IMR-90 (cell line): ENCODE data around the gene BTBD17. TPM values are rescaled to one million over a fixed set of nuclear protein-coding genes. Genes with fewer than 3 reads are reported as not detected.

Experiments used
- ATAC-seq: fragments of 200-7000 bp; cut with Tn5 transposase; 2 replicates; pipeline ENCODE4 v1.9.1; 2020; ENCODE audit warnings: low read depth, mild to moderate bottlenecking, moderate library complexity
- BruUV-seq: library from RNA; stranded (reverse); fragments of 400-500 nt; replicated peaks from 2 replicates; lab custom pipeline; 2021; lab: Mats Ljungman, UMichigan
- CTCF ChIA-PET: fragments of 300-600 bp; formaldehyde crosslinking; extraction: SDS; loops from one replicate; lab custom pipeline; 2021; ENCODE audit warnings: antibody characterized with exemption; lab: Yijun Ruan, JAX
- POLR2A ChIA-PET: fragments of 300-600 bp; sonication (Branson Sonifier 250); formaldehyde crosslinking; loops from one replicate; lab custom pipeline; 2022; ENCODE audit warnings: antibody characterized with exemption; ENCODE audit not compliant: unreplicated experiment; lab: Charles Lee
- DNase-seq: peaks from one replicate; pipeline ENCODE4 v3.0.0; 2013
- H2AFZ ChIP-seq: replicated peaks from 2 replicates; pipeline ENCODE3; 2013; ENCODE audit warnings: low read length, mild to moderate bottlenecking; ENCODE audit not compliant: poor library complexity
- H2AK5ac ChIP-seq: 2 replicates; pipeline ENCODE4 v1.6.1; 2013; ENCODE audit warnings: low read depth, low read length, inconsistent platforms
- H2AK9ac ChIP-seq: replicated peaks from 2 replicates; pipeline ENCODE3; 2013; ENCODE audit warnings: mild to moderate bottlenecking, low read depth, low read length, moderate library complexity; ENCODE audit not compliant: poor library complexity
- H2BK120ac ChIP-seq: 2 replicates; pipeline ENCODE4 v1.6.1; 2013; ENCODE audit warnings: low read depth, low read length, inconsistent platforms
- H2BK15ac ChIP-seq: 3 replicates; pipeline ENCODE4 v1.6.1; 2013; ENCODE audit warnings: low read depth, low read length, inconsistent platforms
- H2BK20ac ChIP-seq: 2 replicates; pipeline ENCODE4 v1.6.1; 2013; ENCODE audit warnings: low read depth, mild to moderate bottlenecking, inconsistent platforms, low read length, moderate library complexity
- H2BK5ac ChIP-seq: 2 replicates; pipeline ENCODE4 v1.6.1; 2013; ENCODE audit warnings: mild to moderate bottlenecking, low read depth, low read length, inconsistent platforms; ENCODE audit not compliant: poor library complexity, severe bottlenecking
- H3K14ac ChIP-seq: replicated peaks from 2 replicates; pipeline ENCODE4 v1.6.1; 2013; ENCODE audit warnings: low read depth, low read length, inconsistent platforms
- H3K18ac ChIP-seq: 2 replicates; pipeline ENCODE4 v1.6.1; 2013; ENCODE audit warnings: low read depth, low read length, control low read depth
- H3K23ac ChIP-seq: 2 replicates; pipeline ENCODE4 v1.6.1; 2013; ENCODE audit warnings: low read depth, low read length, inconsistent platforms
- H3K27ac ChIP-seq: 2 replicates; pipeline ENCODE4 v1.5.1; 2013; ENCODE audit warnings: mild to moderate bottlenecking, control low read depth, low read length; ENCODE audit not compliant: insufficient read depth
- H3K27me3 ChIP-seq: 2 replicates; pipeline ENCODE4 v1.6.1; 2013; ENCODE audit warnings: low read length; ENCODE audit not compliant: control insufficient read depth, insufficient read depth
- H3K36me3 ChIP-seq: 2 replicates; pipeline ENCODE4 v1.6.1; 2013; ENCODE audit warnings: low read length, mixed read lengths; ENCODE audit not compliant: control insufficient read depth, insufficient read depth
- H3K4ac ChIP-seq: 2 replicates; pipeline ENCODE4 v1.6.1; 2013; ENCODE audit warnings: low read depth, low read length, inconsistent platforms
- H3K4me1 ChIP-seq: 2 replicates; pipeline ENCODE4 v1.6.1; 2013; ENCODE audit warnings: low read length, mixed read lengths; ENCODE audit not compliant: control insufficient read depth, insufficient read depth
- H3K4me2 ChIP-seq: 2 replicates; pipeline ENCODE4 v1.6.1; 2013; ENCODE audit warnings: low read depth, mild to moderate bottlenecking, control low read depth, low read length, moderate library complexity
- H3K4me3 ChIP-seq: 2 replicates; pipeline ENCODE4 v1.5.1; 2013; ENCODE audit warnings: low read depth, mild to moderate bottlenecking, control low read depth, low read length, moderate library complexity; ENCODE audit not compliant: insufficient read depth
- H3K56ac ChIP-seq: 2 replicates; pipeline ENCODE4 v1.6.1; 2013; ENCODE audit warnings: low read length, inconsistent platforms; ENCODE audit not compliant: insufficient read depth; ENCODE audit errors: extremely low read depth
- H3K79me1 ChIP-seq, 2 experiments: 2 replicates each; pipeline ENCODE4 v1.6.1; 2013; ENCODE audit warnings: low read length in 2 of 2, inconsistent platforms in 1 of 2, low read depth in 1 of 2
- H3K9ac ChIP-seq: 2 replicates; pipeline ENCODE4 v1.6.1; 2013; ENCODE audit warnings: low read depth, low read length, control low read depth
- H3K9me1 ChIP-seq: 2 replicates; pipeline ENCODE4 v1.6.1; 2013; ENCODE audit warnings: low read length, inconsistent platforms; ENCODE audit not compliant: insufficient read depth
- H3K9me3 ChIP-seq: 2 replicates; pipeline ENCODE4 v1.6.1; 2013; ENCODE audit warnings: low read length; ENCODE audit not compliant: control insufficient read depth, insufficient read depth
- H4K20me1 ChIP-seq: 2 replicates; pipeline ENCODE4 v1.6.1; 2013; ENCODE audit warnings: low read length, inconsistent platforms; ENCODE audit not compliant: insufficient read depth
- H4K5ac ChIP-seq: 2 replicates; pipeline ENCODE4 v1.6.1; 2013; ENCODE audit warnings: mild to moderate bottlenecking, low read depth, low read length, control low read depth
- H4K8ac ChIP-seq, 2 experiments: 2 replicates each; pipeline ENCODE4 v1.6.1; 2013; ENCODE audit warnings: low read depth in 2 of 2, low read length in 2 of 2, control low read depth in 1 of 2, inconsistent platforms in 1 of 2
- H4K91ac ChIP-seq: 2 replicates; pipeline ENCODE4 v1.6.1; 2013; ENCODE audit warnings: low read depth, low read length, inconsistent platforms; ENCODE audit not compliant: insufficient read depth
- BHLHE40 ChIP-seq: fragments of 150-350 bp; IDR thresholded peaks from 2 replicates; pipeline ENCODE4 v1.6.1; 2016; ENCODE audit warnings: mild to moderate bottlenecking, low read depth, low read length
- CEBPB ChIP-seq: IDR thresholded peaks from 2 replicates; pipeline ENCODE4 v1.6.1; 2012; ENCODE audit warnings: low read depth, low read length, improper control_type of control experiment
- CHD1 ChIP-seq: IDR thresholded peaks from 2 replicates; pipeline ENCODE4 v1.6.1; 2012; ENCODE audit warnings: low read depth, low read length, improper control_type of control experiment
- FOS ChIP-seq: fragments of 150-350 bp; IDR thresholded peaks from 2 replicates; pipeline ENCODE4 v1.6.1; 2016; ENCODE audit warnings: low read depth, low read length
- MAFK ChIP-seq: IDR thresholded peaks from 2 replicates; pipeline ENCODE4 v1.6.1; 2012; ENCODE audit warnings: low read depth, low read length, improper control_type of control experiment
- MAZ ChIP-seq: IDR thresholded peaks from 2 replicates; pipeline ENCODE4 v1.6.1; 2012; ENCODE audit warnings: low read depth, mild to moderate bottlenecking, low read length, improper control_type of control experiment, moderate library complexity, borderline replicate concordance
- MXI1 ChIP-seq: IDR thresholded peaks from 2 replicates; pipeline ENCODE4 v1.6.1; 2012; ENCODE audit warnings: low read depth, mild to moderate bottlenecking, low read length, moderate library complexity, borderline replicate concordance
- POLR2A ChIP-seq: IDR thresholded peaks from 2 replicates; pipeline ENCODE4 v1.6.1; 2012; ENCODE audit warnings: mild to moderate bottlenecking, low read depth, low read length
- RAD21 ChIP-seq: IDR thresholded peaks from 2 replicates; pipeline ENCODE4 v1.6.1; 2012; ENCODE audit warnings: low read length, improper control_type of control experiment
- RCOR1 ChIP-seq: IDR thresholded peaks from 2 replicates; pipeline ENCODE4 v1.6.1; 2012; ENCODE audit warnings: mild to moderate bottlenecking, low read length, improper control_type of control experiment; ENCODE audit not compliant: insufficient replicate concordance
- RFX5 ChIP-seq: IDR thresholded peaks from 2 replicates; pipeline ENCODE4 v1.8.0; 2012; ENCODE audit warnings: low read depth, mild to moderate bottlenecking, low read length, moderate library complexity
- SMC3 ChIP-seq: fragments of 150-350 bp; IDR thresholded peaks from 2 replicates; pipeline ENCODE4 v1.6.1; 2016; ENCODE audit warnings: low read depth, mild to moderate bottlenecking, antibody characterized with exemption, low read length, moderate library complexity
- WGBS, 2 experiments: methylation state at CpG; one replicate each; pipeline versions ENCODE4 v1.1.5 to v1.1.7; 2013; ENCODE audit warnings: missing lambda C conversion rate in 2 of 2; ENCODE audit not compliant: insufficient read length in 1 of 2; ENCODE audit errors: extremely low coverage in 2 of 2; 5-methylcytosine and 5-hydroxymethylcytosine counted together
- dilution Hi-C: fragments of 300-500 bp; cut with HindIII; formaldehyde crosslinking; loops from one replicate; pipeline ENCODE4 v1.14.3; 2018; ENCODE audit warnings: low sequenced_read_pairs; ENCODE audit not compliant: unreplicated experiment
- in situ Hi-C: fragments of 300-500 bp; cut with MboI; formaldehyde crosslinking; loops from 3 replicates; pipeline ENCODE4 v1.14.3; 2019; ENCODE audit warnings: low sequenced_read_pairs, inconsistent platforms, mixed read lengths
- intact Hi-C: fragments of 100-400 bp; cut with micrococcal nuclease; formaldehyde crosslinking; loops from 2 replicates; pipeline ENCODE4 v1.10.0; 2022
- polyA plus RNA-seq, 3 experiments: library from polyadenylated mRNA; depleted of rRNA; stranded (reverse); fragments of >200 nt; gene quantifications; 2 replicates each; pipeline ENCODE4 v1.2.3, GENCODE V29; 2012; ENCODE audit warnings: low replicate concordance in 1 of 3
- total RNA-seq: library from RNA; depleted of rRNA; stranded (reverse); fragments of >200 nt; gene quantifications from 2 replicates; pipeline ENCODE4 v1.2.3, GENCODE V29; 2012
- TF ChIP-seq, protein P1 (sequence below): conservative IDR thresholded peaks from 2 replicates; pipeline ENCODE4 v1.5.1; 2012; ENCODE audit warnings: mild to moderate bottlenecking, low read depth, low read length, improper control_type of control experiment
- TF ChIP-seq, protein P2 (sequence below): fragments of 150-350 bp; IDR thresholded peaks from 2 replicates; pipeline ENCODE4 v1.6.1; 2016; ENCODE audit warnings: low read depth, mild to moderate bottlenecking, low read length, moderate library complexity, borderline replicate concordance

BTBD17 gene
- total and polyA plus RNA-seq, 2 of the 4 experiments (the other 2 are of a cell fraction), result not detected

GRCh38 chr17:74345433-74346241 lies 16.0 kb downstream of the BTBD17 start (continued):
- no peak for TF ChIP-seq FOS

- DNase-seq, result no peak
- Histone ChIP-seq H3K9ac (no peak overlapping the region), H2BK20ac (no peak overlapping the region), H3K14ac (no peak overlapping the region), H4K5ac (no peak overlapping the region), H3K4me3 (no peak overlapping the region), H4K91ac (no peak overlapping the region), H3K4ac (no peak overlapping the region), H2BK120ac (no peak overlapping the region), H3K79me1 (no peaks in the 10 kb centered on the region), H3K18ac (no peak overlapping the region), H2BK15ac (no peak overlapping the region), H3K56ac (no peak overlapping the region), H2AK9ac (no peak overlapping the region), H3K27me3 (no peaks in the 10 kb centered on the region; the same call in 1 of the 2 replicates), H3K4me1 (no peaks in the 10 kb centered on the region), H4K8ac (no peak overlapping the region), H3K9me1 (no peaks in the 10 kb centered on the region), H3K36me3 (no peaks in the 10 kb centered on the region), H4K20me1 (no peaks in the 10 kb centered on the region), H2AFZ (no peak overlapping the region), H2AK5ac (no peak overlapping the region), H2BK5ac (no peak overlapping the region), H3K9me3 (no peaks in the 10 kb centered on the region), H3K4me2 (no peak overlapping the region), H3K27ac (no peak overlapping the region), H3K23ac (no peak overlapping the region)
- in situ Hi-C loops (no loop called here), dilution Hi-C loops (no loop called here), intact Hi-C loops (no loop called here)
- ChIA-PET CTCF (no interaction called here), POLR2A (no interaction called here)
- ATAC-seq, result no peak
- 85% methylated on average over 10 of the region's 21 CpGs; no CpG with 5 or more reads in 1 of the 2 experiments for WGBS, 2 experiments
- BruUV-seq, result no TSS peak
- no peak for TF ChIP-seq RFX5
- no peak for TF ChIP-seq RCOR1
- no peak for TF ChIP-seq POLR2A
- no peak for TF ChIP-seq MXI1
- no peak for TF ChIP-seq RAD21
- TF ChIP-seq MAZ, result no peak
- no peak for TF ChIP-seq BHLHE40
- no peak for TF ChIP-seq MAFK
- no peak for TF ChIP-seq FOS
- TF ChIP-seq CEBPB, result no peak
- no peak for TF ChIP-seq CHD1
- TF ChIP-seq, protein P1, sequence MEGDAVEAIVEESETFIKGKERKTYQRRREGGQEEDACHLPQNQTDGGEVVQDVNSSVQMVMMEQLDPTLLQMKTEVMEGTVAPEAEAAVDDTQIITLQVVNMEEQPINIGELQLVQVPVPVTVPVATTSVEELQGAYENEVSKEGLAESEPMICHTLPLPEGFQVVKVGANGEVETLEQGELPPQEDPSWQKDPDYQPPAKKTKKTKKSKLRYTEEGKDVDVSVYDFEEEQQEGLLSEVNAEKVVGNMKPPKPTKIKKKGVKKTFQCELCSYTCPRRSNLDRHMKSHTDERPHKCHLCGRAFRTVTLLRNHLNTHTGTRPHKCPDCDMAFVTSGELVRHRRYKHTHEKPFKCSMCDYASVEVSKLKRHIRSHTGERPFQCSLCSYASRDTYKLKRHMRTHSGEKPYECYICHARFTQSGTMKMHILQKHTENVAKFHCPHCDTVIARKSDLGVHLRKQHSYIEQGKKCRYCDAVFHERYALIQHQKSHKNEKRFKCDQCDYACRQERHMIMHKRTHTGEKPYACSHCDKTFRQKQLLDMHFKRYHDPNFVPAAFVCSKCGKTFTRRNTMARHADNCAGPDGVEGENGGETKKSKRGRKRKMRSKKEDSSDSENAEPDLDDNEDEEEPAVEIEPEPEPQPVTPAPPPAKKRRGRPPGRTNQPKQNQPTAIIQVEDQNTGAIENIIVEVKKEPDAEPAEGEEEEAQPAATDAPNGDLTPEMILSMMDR, result no peak
- no peak for TF ChIP-seq SMC3
- TF ChIP-seq, protein P2, sequence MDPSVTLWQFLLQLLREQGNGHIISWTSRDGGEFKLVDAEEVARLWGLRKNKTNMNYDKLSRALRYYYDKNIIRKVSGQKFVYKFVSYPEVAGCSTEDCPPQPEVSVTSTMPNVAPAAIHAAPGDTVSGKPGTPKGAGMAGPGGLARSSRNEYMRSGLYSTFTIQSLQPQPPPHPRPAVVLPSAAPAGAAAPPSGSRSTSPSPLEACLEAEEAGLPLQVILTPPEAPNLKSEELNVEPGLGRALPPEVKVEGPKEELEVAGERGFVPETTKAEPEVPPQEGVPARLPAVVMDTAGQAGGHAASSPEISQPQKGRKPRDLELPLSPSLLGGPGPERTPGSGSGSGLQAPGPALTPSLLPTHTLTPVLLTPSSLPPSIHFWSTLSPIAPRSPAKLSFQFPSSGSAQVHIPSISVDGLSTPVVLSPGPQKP, result no peak
Observed at GRCh38 chr17:74344658-74345057, 17.0 kb downstream of the BTBD17 start.
